ENCODE measurements around the gene IVD.
A peak's percentile ranks its signal among the peaks of the same experiment; 100 is the strongest.

Gene IVD

DNA sequence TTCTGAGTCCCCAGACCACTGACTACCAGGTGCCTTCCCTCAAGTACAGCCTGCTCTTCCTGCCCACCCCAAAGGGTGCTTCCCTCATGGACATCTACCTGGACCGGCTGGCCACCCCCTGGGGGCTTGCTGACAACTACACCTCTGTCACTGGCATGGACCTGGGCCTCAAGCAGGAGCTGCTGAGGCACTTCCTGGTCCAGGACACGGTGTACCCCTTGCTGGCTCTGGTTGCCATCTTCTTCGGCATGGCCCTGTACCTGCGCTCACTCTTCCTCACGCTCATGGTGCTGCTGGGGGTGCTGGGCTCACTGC is 38.3 kb upstream of the IVD start:
- Histone ChIP-seq H3K4me3 (no peak overlapping the region), H3K4me1 (peaks cover 7% of the 10 kb centered on the region), H3K36me3 (replicated peaks) (no peaks in the 10 kb centered on the region), H3K27me3 (ENCODE audit: low read depth) (no peaks in the 10 kb centered on the region), H3K9me3 (no peaks in the 10 kb centered on the region)
- in situ Hi-C loops (cut with MboI; ENCODE audit: low sequenced_read_pairs) = no loop called here
- no peak for DNase-seq (ENCODE audit: low spot score in 2 of 2)

DNA sequence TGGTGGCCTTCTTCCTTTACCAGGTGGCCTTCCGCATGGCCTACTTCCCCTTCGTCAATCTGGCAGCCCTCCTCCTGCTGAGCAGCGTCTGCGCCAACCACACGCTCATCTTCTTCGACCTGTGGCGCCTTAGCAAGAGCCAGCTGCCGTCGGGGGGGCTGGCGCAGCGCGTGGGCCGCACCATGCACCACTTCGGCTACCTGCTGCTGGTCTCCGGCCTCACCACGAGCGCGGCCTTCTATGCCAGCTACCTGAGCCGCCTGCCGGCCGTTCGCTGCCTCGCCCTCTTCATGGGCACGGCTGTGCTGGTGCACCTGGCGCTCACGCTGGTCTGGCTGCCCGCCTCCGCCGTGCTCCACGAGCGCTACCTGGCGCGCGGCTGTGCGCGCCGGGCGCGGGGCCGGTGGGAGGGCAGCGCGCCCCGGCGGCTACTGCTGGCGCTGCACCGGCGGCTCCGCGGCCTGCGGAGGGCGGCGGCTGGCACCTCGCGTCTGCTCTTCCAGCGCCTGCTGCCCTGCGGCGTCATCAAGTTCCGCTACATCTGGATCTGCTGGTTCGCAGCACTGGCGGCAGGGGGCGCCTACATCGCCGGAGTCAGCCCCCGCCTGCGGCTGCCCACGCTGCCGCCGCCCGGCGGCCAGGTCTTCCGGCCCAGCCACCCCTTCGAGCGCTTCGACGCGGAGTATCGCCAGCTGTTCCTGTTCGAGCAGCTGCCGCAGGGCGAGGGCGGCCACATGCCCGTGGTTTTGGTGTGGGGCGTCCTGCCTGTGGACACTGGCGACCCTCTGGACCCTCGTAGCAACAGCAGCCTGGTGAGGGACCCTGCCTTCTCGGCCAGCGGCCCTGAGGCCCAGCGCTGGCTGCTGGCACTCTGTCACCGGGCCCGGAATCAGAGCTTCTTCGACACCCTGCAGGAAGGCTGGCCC is 37.6 kb upstream of the IVD start:
- peak; percentile 89 to 90 for DNase-seq (ENCODE audit: low spot score in 2 of 2)
- in situ Hi-C loops (cut with MboI; ENCODE audit: low sequenced_read_pairs) = no loop called here
- no peaks in the 10 kb centered on the region for H3K27me3 ChIP-seq (ENCODE audit: low read depth)
- no peaks in the 10 kb centered on the region for H3K9me3 ChIP-seq
- H3K4me3 ChIP-seq = peak overlapping the region; percentile 10
- peaks cover 7% of the 10 kb centered on the region for H3K4me1 ChIP-seq
- H3K36me3 ChIP-seq (replicated peaks) = no peaks in the 10 kb centered on the region

DNA sequence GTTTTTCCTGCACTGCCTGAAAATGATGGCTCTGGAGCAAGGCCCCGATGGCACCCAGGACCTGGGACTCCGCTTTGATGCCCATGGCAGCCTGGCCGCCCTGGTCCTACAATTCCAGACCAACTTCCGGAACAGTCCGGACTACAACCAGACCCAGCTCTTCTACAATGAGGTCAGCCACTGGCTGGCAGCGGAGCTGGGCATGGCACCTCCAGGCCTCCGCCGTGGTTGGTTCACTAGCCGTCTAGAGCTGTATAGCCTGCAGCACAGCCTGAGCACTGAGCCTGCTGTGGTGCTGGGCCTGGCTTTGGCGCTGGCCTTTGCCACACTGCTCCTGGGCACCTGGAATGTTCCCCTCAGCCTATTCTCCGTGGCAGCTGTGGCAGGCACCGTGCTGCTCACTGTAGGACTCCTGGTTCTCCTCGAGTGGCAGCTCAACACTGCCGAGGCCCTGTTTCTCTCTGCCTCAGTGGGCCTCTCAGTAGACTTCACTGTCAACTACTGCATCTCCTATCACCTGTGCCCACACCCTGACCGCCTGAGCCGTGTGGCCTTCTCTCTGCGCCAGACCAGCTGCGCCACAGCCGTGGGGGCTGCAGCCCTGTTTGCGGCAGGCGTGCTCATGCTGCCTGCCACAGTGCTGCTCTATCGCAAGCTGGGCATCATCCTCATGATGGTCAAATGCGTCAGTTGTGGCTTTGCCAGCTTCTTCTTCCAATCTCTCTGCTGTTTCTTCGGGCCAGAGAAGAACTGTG is 36.7 kb upstream of the IVD start:
- Histone ChIP-seq H3K4me1 (peaks cover 7% of the 10 kb centered on the region), H3K36me3 (replicated peaks) (no peaks in the 10 kb centered on the region), H3K9me3 (no peaks in the 10 kb centered on the region), H3K27me3 (ENCODE audit: low read depth) (no peaks in the 10 kb centered on the region), H3K4me3 (no peak overlapping the region)
- no peak for DNase-seq (ENCODE audit: low spot score in 2 of 2)
- in situ Hi-C loops (cut with MboI; ENCODE audit: low sequenced_read_pairs) = no loop called here

DNA sequence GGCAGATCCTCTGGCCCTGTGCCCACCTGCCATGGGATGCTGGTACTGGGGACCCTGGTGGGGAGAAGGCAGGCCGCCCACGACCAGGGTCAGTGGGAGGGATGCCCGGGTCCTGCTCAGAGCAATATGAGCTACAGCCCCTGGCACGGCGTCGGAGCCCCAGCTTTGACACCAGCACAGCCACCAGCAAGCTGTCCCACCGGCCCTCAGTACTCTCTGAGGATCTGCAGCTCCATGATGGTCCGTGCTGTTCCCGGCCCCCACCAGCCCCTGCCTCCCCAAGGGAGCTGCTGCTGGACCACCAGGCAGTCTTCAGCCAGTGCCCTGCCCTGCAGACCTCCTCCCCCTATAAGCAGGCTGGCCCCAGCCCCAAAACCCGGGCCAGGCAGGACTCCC is 36.1 kb upstream of the IVD start:
- in situ Hi-C loops (cut with MboI; ENCODE audit: low sequenced_read_pairs) = no loop called here
- H3K4me1 ChIP-seq = peaks cover 7% of the 10 kb centered on the region
- H3K4me3 ChIP-seq = no peak overlapping the region
- no peak for DNase-seq (ENCODE audit: low spot score in 2 of 2)
- H3K27me3 ChIP-seq (ENCODE audit: low read depth) = no peaks in the 10 kb centered on the region
- H3K9me3 ChIP-seq = no peaks in the 10 kb centered on the region
- no peaks in the 10 kb centered on the region for H3K36me3 ChIP-seq (replicated peaks)

DNA sequence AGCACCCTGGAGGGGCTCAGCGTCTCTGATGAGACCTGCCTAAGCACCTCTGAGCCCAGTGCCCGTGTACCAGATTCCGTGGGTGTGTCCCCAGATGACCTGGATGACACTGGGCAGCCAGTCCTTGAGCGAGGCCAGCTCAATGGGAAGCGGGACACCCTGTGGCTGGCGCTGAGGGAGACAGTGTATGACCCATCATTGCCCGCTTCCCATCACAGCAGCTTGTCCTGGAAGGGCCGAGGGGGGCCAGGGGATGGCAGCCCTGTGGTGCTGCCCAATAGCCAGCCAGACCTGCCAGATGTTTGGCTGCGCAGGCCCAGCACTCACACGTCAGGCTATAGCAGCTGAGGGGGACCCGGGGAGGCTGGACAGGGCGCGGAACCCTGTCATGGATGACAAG is 35.6 kb upstream of the IVD start:
- Histone ChIP-seq H3K4me3 (no peak overlapping the region), H3K27me3 (ENCODE audit: low read depth) (no peaks in the 10 kb centered on the region), H3K36me3 (replicated peaks) (no peaks in the 10 kb centered on the region), H3K4me1 (peaks cover 7% of the 10 kb centered on the region), H3K9me3 (no peaks in the 10 kb centered on the region)
- in situ Hi-C loops (cut with MboI; ENCODE audit: low sequenced_read_pairs) = no loop called here
- no peak for DNase-seq (ENCODE audit: low spot score in 2 of 2)

DNA sequence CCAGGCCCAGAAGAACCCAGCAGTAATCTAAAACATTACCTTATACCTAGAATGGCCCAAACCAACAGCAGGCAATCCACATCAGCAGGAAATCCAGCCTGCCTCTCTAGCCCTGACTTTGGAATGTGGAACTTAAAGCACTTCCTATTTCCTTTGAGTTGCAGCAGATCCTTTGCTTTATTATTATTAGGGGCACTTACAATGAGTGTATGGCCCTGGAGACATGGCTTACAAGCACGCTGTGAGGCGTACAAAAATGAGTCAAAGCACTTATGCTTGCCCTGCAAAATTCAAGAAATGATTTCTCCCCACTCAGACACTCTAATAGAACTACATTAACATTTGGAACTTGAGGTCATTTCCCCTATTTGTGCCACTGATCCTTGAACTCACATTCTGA is 32.6 kb upstream of the IVD start:
- Histone ChIP-seq H3K9me3 (no peaks in the 10 kb centered on the region), H3K4me3 (no peak overlapping the region), H3K27me3 (ENCODE audit: low read depth) (no peaks in the 10 kb centered on the region), H3K4me1 (peaks cover 3% of the 10 kb centered on the region), H3K36me3 (replicated peaks) (no peaks in the 10 kb centered on the region)
- no peak for DNase-seq (ENCODE audit: low spot score in 2 of 2)
- in situ Hi-C loops (cut with MboI; ENCODE audit: low sequenced_read_pairs) = no loop called here

DNA sequence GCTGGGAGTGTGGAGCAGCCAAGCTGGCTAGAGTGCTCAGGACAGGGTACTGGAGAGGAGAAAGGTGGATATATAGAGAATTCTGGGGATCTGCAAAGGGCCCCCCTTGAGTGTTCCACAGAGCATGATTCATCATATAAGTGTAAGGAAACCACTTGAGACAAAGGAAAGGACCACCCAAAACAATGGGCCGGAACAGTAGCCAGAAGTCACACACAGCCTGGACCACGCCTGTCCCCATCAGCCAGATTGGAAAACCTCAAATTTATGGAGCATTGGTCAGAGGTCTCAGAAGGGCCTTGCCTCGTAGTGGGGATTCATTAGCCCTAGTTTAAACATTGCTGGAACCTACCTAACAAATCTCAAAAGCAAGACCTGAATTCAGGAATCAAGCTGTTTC is 28.0 kb upstream of the IVD start:
- no peak overlapping the region for H3K4me3 ChIP-seq
- DNase-seq (ENCODE audit: low spot score in 2 of 2) = no peak
- no peaks in the 10 kb centered on the region for H3K9me3 ChIP-seq
- H3K36me3 ChIP-seq (replicated peaks) = no peaks in the 10 kb centered on the region
- in situ Hi-C loops (cut with MboI; ENCODE audit: low sequenced_read_pairs) = no loop called here
- H3K4me1 ChIP-seq = no peaks in the 10 kb centered on the region
- H3K27me3 ChIP-seq (ENCODE audit: low read depth) = no peaks in the 10 kb centered on the region

DNA sequence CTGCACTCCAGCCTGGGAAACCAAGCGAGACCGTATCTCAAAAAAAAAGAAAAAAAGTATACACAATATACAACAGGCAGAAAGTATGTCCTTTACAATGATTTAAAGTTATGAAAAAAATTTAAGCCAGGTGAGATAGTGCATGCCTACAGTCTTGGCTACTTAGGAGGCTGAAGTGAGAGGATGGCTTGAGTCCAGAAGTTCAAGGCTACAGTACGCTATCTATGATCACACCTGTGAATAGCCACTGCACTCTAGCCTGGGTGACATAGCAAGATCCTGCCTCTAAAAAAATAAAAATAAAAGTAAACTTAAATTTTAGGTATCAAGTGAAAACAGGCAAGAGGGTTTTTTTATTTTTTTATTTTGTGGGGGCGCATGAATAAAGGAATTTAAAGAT is 26.2 kb upstream of the IVD start:
- Histone ChIP-seq H3K36me3 (replicated peaks) (peaks cover 5% of the 10 kb centered on the region), H3K9me3 (no peaks in the 10 kb centered on the region), H3K4me3 (no peak overlapping the region), H3K4me1 (no peaks in the 10 kb centered on the region), H3K27me3 (ENCODE audit: low read depth) (no peaks in the 10 kb centered on the region)
- in situ Hi-C loops (cut with MboI; ENCODE audit: low sequenced_read_pairs) = no loop called here
- no peak for DNase-seq (ENCODE audit: low spot score in 2 of 2)

DNA sequence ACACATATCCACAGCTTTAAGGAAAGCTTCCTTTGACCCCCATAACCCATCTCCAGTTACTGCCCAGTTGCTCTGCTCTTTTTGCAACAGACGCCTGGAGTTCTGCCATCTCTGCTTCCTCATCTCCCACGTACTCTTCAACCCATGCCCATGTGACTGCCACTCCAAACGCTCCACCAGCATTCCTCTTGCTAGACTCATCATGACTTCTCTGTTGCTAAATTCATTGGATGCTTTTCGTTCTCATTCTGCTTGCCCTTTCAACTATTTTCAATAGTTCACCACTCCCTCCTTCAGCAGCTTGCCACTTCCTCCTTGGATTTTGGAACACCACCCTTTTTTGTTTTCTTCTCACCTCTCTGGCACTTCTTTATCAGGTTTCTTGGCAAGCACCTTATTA is 25.7 kb upstream of the IVD start:
- in situ Hi-C loops (cut with MboI; ENCODE audit: low sequenced_read_pairs) = no loop called here

DNA sequence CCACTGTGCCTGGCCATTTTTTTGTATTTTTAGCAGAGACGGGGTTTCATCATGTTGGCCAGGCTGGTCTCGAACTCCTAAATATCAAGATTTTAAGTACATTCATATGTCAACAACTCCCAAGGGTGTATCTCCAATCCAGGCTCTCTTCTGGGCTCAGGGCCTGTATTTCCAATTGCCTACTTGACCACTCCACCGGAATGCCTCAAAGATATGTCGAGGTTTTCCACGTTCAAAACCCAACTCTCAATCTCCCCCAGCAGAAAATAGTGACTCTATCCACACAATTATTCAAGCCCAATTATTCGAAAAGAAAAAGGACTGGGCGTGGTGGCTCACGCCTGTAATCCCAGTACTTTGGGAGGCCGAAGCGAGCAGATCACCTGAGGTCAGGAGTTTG is 25.0 kb upstream of the IVD start:
- in situ Hi-C loops (cut with MboI; ENCODE audit: low sequenced_read_pairs) = no loop called here
- Histone ChIP-seq H3K27me3 (ENCODE audit: low read depth) (no peaks in the 10 kb centered on the region), H3K36me3 (replicated peaks) (peaks cover 10% of the 10 kb centered on the region), H3K4me1 (no peaks in the 10 kb centered on the region), H3K9me3 (no peaks in the 10 kb centered on the region), H3K4me3 (no peak overlapping the region)
- DNase-seq (ENCODE audit: low spot score in 2 of 2) = no peak

More for the DNA sequence above, 25.7 kb upstream of the IVD start:
- Histone ChIP-seq H3K27me3 (ENCODE audit: low read depth) (no peaks in the 10 kb centered on the region), H3K4me3 (no peak overlapping the region), H3K9me3 (no peaks in the 10 kb centered on the region), H3K4me1 (no peaks in the 10 kb centered on the region), H3K36me3 (replicated peaks) (peaks cover 5% of the 10 kb centered on the region)
- no peak for DNase-seq (ENCODE audit: low spot score in 2 of 2)

DNA sequence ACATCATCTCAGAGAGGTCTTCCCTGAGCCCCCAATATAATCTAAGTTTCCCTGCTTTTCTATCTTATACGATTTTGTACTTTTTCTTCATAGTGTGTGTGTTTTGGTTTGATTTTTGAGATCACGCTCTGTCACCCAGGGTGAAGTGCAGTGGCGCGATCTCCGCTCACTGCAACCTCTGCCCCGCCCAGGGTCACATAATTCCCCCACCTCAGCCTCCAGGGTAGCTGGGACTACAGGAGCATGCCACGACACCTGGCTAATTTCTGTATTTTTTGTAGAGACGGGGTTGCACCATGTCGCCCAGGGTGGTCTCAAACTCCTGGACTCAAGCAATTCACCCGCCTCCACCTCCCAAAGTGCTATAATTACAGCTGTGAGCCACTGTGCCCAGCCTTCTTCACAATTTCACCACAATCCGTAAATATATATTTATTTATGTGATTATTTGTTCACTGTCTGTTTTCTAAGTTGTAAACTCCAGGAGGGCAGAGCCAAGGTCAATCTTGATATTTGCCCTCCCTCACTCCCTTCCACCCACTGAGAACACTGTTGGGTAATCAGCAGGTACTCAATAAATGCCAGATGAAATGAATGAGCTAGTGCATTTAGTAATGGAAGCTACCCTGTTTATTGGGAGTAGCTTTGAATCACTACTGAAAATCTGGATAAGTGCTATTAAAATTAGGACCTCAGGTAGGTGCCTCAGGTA is 23.6 kb upstream of the IVD start:
- Histone ChIP-seq H3K27me3 (ENCODE audit: low read depth) (no peaks in the 10 kb centered on the region), H3K4me1 (no peaks in the 10 kb centered on the region), H3K36me3 (replicated peaks) (peaks cover 23% of the 10 kb centered on the region), H3K4me3 (peak overlapping the region; percentile 98), H3K9me3 (no peaks in the 10 kb centered on the region)
- no peak for DNase-seq (ENCODE audit: low spot score in 2 of 2)
- in situ Hi-C loops (cut with MboI; ENCODE audit: low sequenced_read_pairs) = no loop called here

DNA sequence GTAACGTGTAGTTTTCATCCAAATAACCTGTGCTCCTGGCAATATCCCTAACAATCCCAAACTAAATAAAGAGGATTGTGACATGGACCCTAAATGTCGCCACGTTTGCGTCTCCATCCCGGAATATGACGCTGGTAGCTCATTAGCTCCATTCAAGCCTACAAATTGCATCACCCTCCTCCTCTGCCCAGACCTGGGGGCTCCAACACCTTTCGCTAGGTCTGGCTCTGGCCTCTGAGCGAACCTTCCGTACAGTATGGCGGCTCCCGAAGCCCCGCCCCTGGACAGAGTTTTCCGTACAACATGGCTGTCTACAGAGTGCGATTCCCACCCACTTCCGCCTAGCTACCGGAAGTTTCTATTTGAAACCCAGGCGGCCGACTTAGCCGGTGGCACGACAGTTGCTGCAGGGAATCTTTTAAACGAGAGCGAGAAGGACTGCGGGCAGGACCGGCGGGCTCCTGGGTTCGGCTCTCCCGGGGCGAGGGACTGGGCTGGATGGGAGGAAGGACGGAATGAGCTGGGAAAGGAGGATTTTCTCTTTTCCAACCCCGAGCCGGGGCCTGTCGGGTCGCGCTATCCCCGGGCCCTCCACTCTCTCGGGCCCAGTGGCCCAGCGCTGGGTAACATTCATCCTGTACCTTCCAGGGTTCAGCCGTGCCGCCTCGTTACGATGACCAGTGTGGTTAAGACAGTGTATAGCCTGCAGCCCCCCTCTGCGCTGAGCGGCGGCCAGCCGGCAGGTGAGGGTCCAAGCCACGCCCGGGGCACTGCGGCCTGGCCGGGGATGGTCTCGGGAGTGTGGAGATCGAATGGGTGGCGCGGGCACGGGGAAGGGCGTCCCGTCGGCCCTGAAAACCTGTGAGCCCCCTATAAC is 22.8 kb upstream of the IVD start, which contains the start of gene KNSTRN:
Gene KNSTRN (plus strand): TSS at position 142 of the 877 bp plus-strand sequence. CDS start 115 bp downstream, at position 257.
- Histone ChIP-seq H3K9me3 (no peaks in the 10 kb centered on the region), H3K27me3 (ENCODE audit: low read depth) (no peaks in the 10 kb centered on the region), H3K36me3 (replicated peaks) (peaks cover 31% of the 10 kb centered on the region), H3K4me1 (no peaks in the 10 kb centered on the region), H3K4me3 (peak within 1 kb of the TSS; percentile 98)
- in situ Hi-C loops (cut with MboI; ENCODE audit: low sequenced_read_pairs) = no loop called here
- peak; percentile 88 to 96 for DNase-seq (ENCODE audit: low spot score in 2 of 2)

DNA sequence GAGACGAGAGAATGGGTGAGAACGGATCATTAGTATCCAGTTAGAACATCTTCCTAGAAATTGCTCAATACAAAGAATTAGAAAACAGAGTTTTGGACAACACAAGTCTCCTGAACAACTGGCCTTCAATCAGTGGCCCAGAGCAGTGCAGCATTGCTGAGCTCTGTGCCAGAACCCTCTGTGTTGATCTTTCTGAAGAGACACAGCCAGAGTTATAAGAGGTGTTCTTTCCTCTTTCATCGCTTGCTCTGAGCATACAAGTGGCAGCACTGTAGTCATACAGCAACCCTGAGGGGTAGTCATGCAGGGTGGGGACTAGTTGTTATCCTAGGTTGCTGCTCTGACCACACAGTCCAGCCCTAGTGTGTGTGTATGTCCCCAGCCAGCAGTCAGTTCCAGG is 19.1 kb upstream of the IVD start:
- no peaks in the 10 kb centered on the region for H3K27me3 ChIP-seq (ENCODE audit: low read depth)
- H3K4me1 ChIP-seq = no peaks in the 10 kb centered on the region
- DNase-seq (ENCODE audit: low spot score in 2 of 2) = no peak
- H3K36me3 ChIP-seq (replicated peaks) = peaks cover 68% of the 10 kb centered on the region
- H3K4me3 ChIP-seq = no peak overlapping the region
- H3K9me3 ChIP-seq = no peaks in the 10 kb centered on the region
- in situ Hi-C loops (cut with MboI; ENCODE audit: low sequenced_read_pairs) = no loop called here

Measured in HAP-1 (cell line).